Esophagus muscularis mucosa (tissue), 4 donors: ENCODE results near the gene SERPINI1. TPM values are rescaled to one million over a fixed set of nuclear protein-coding genes. Genes with fewer than 3 reads are reported as not detected.
A peak's percentile ranks its signal among the peaks of the same experiment; 100 is the strongest.

Experiments
- DNase-seq: peaks from one replicate; pipeline ENCODE4 v3.0.0-alpha.2; 2017; ENCODE audit errors: extremely low spot score
- H3K27ac ChIP-seq, 4 donors: fragments of 200-600 bp; sonication (generic); replicated peaks in 1 of 4; 1 replicate in 3 of 4; 2 replicates in 1 of 4; pipeline ENCODE4 v1.5.1; 2016 to 2019; ENCODE audit warnings: mild to moderate bottlenecking in 1 of 4
- H3K27me3 ChIP-seq, 4 donors: fragments of 200-600 bp; sonication (generic); one replicate each; pipeline versions ENCODE4 v1.5.1 to v1.6.0; 2016 to 2019
- H3K36me3 ChIP-seq, 4 donors: fragments of 200-600 bp; sonication (generic); one replicate each; pipeline ENCODE4 v1.5.1; 2016 to 2019
- H3K4me1 ChIP-seq, 4 donors: fragments of 200-600 bp; sonication (generic); one replicate each; pipeline ENCODE4 v1.5.1; 2016 to 2019
- H3K4me3 ChIP-seq, 4 donors: fragments of 200-600 bp; sonication (generic); 1 replicate in 2 of 4; 2 replicates in 2 of 4; pipeline ENCODE4 v1.5.1; 2016 to 2019; ENCODE audit warnings: mild to moderate bottlenecking in 4 of 4, moderate library complexity in 1 of 4
- H3K9me3 ChIP-seq, 4 donors: fragments of 200-600 bp; sonication (generic); 1 replicate in 3 of 4; 2 replicates in 1 of 4; pipeline ENCODE4 v1.5.1; 2016 to 2019
- CTCF ChIP-seq, 3 experiments: fragments of 200-600 bp in 2 of 3; fragments of 450-650 bp in 1 of 3; sonication (generic) in 2 of 3; IDR thresholded peaks; one replicate each; pipeline ENCODE4 v1.5.1; 2017 to 2019; ENCODE audit warnings: antibody characterized with exemption in 3 of 3, mild to moderate bottlenecking in 2 of 3, moderate library complexity in 1 of 3
- EP300 ChIP-seq: sonication (generic); formaldehyde crosslinking; IDR thresholded peaks from one replicate; pipeline ENCODE4 v1.6.1; 2017; ENCODE audit warnings: antibody characterized with exemption
- POLR2A ChIP-seq: fragments of 450-650 bp; IDR thresholded peaks from one replicate; pipeline ENCODE4 v1.6.1; 2017; ENCODE audit warnings: antibody characterized with exemption, moderate library complexity, mild to moderate bottlenecking, low read depth
- POLR2AphosphoS5 ChIP-seq, 2 donors: sonication (generic); formaldehyde crosslinking; IDR thresholded peaks; one replicate each; pipeline ENCODE4 v1.6.1; 2017; ENCODE audit warnings: antibody characterized with exemption in 2 of 2
- WGBS: methylation state at CpG from one replicate; pipeline ENCODE4 v1.1.5; 2018; 5-methylcytosine and 5-hydroxymethylcytosine counted together
- intact Hi-C: fragments of 100-400 bp; cut with DNase I; formaldehyde crosslinking; loops from one replicate; pipeline ENCODE4 v1.15.1; 2023
- total RNA-seq, 4 donors: library from RNA; depleted of rRNA; stranded (reverse); fragments of >200 nt; gene quantifications; one replicate each; pipeline versions ENCODE4 v1.1.0 to v1.2.1, GENCODE V29; 2016

SERPINI1 gene
- total RNA-seq, 4 donors from 2014 or later, result 3.1 to 7.1 (median 4.1) TPM

GRCh38 chr3:167861649-167862048 lies 126.1 kb downstream of the SERPINI1 start:
- 79% methylated on average over 3 of the region's 3 CpGs for WGBS

GRCh38 chr3:167862104-167862730 lies 126.7 kb downstream of the SERPINI1 start:
- H3K27me3 ChIP-seq, result no peaks in the 10 kb centered on the region
- 61% methylated on average over 6 of the region's 6 CpGs for WGBS
- DNase-seq, result no peak
- no peak overlapping the region for H3K27ac ChIP-seq
- no peak overlapping the region for H3K4me3 ChIP-seq
- no peaks in the 10 kb centered on the region for H3K9me3 ChIP-seq
- intact Hi-C loops, result no loop called here
- no peak for TF ChIP-seq CTCF (IDR thresholded peaks at IDR 0.05)
- H3K36me3 ChIP-seq, result no peaks in the 10 kb centered on the region
- peaks cover 0 to 19% (median 12%) of the 10 kb centered on the region in 4 donors for H3K4me1 ChIP-seq

More at GRCh38 chr3:167861649-167862048, 126.1 kb downstream of the SERPINI1 start:
- no peaks in the 10 kb centered on the region for H3K36me3 ChIP-seq
- no peak for DNase-seq
- peaks cover 0 to 19% (median 12%) of the 10 kb centered on the region in 4 donors for H3K4me1 ChIP-seq
- H3K27me3 ChIP-seq, result no peaks in the 10 kb centered on the region
- H3K27ac ChIP-seq, result no peak overlapping the region
- H3K4me3 ChIP-seq, result no peak overlapping the region
- H3K9me3 ChIP-seq, result no peaks in the 10 kb centered on the region
- intact Hi-C loops, result no loop called here
- no peak for TF ChIP-seq EP300
- TF ChIP-seq POLR2AphosphoS5 (IDR thresholded peaks at IDR 0.05), result no peak
- TF ChIP-seq POLR2A, result no peak
- no peak for TF ChIP-seq CTCF (IDR thresholded peaks at IDR 0.05)

- peaks cover 0 to 19% (median 13%) of the 10 kb centered on the region in 4 donors for H3K4me1 ChIP-seq
- no peak overlapping the region for H3K4me3 ChIP-seq
- WGBS, result 89% methylated on average over 8 of the region's 9 CpGs
- TF ChIP-seq EP300 (no peak), POLR2AphosphoS5 (IDR thresholded peaks at IDR 0.05) (no peak), POLR2A (no peak), CTCF (IDR thresholded peaks at IDR 0.05) (no peak)
- H3K27ac ChIP-seq, result peak overlapping the region in 1 of 4 donors; percentile 18
- H3K36me3 ChIP-seq, result no peaks in the 10 kb centered on the region
- intact Hi-C loops, result no loop called here
- DNase-seq, result no peak
- H3K27me3 ChIP-seq, result no peaks in the 10 kb centered on the region
- H3K9me3 ChIP-seq, result no peaks in the 10 kb centered on the region
These were observed 128.5 kb downstream of the SERPINI1 start for GRCh38 chr3:167863811-167864551.

GRCh38 chr3:167864552-167864874 lies 129.0 kb downstream of the SERPINI1 start:
- no peak for DNase-seq
- Histone ChIP-seq H3K4me3 (no peak overlapping the region), H3K4me1 (peaks cover 0 to 19% (median 14%) of the 10 kb centered on the region in 4 donors), H3K27me3 (no peaks in the 10 kb centered on the region), H3K9me3 (no peaks in the 10 kb centered on the region), H3K27ac (no peak overlapping the region), H3K36me3 (no peaks in the 10 kb centered on the region)
- intact Hi-C loops, result no loop called here
- no peak for TF ChIP-seq POLR2AphosphoS5 (IDR thresholded peaks at IDR 0.05)
- TF ChIP-seq POLR2A, result no peak
- WGBS, result 85% methylated on average over 1 of the region's 1 CpG

- 74% methylated on average over 1 of the region's 1 CpG for WGBS
- no peaks in the 10 kb centered on the region for H3K36me3 ChIP-seq
- no peak overlapping the region for H3K27ac ChIP-seq
These were observed 130.8 kb downstream of the SERPINI1 start for GRCh38 chr3:167866331-167866730.

More at GRCh38 chr3:167866331-167866730, 130.8 kb downstream of the SERPINI1 start:
- DNase-seq, result no peak
- intact Hi-C loops, result no loop called here
- TF ChIP-seq EP300, result no peak
- TF ChIP-seq POLR2AphosphoS5 (IDR thresholded peaks at IDR 0.05), result no peak
- no peak for TF ChIP-seq POLR2A
- TF ChIP-seq CTCF (IDR thresholded peaks at IDR 0.05), result no peak
- no peak overlapping the region for H3K4me3 ChIP-seq
- peaks cover 0 to 22% (median 18%) of the 10 kb centered on the region in 4 donors for H3K4me1 ChIP-seq
- no peaks in the 10 kb centered on the region for H3K9me3 ChIP-seq
- H3K27me3 ChIP-seq, result no peaks in the 10 kb centered on the region
